Activated T-cell treated with anti-CD3 and anti-CD28 coated beads for 1 hour (primary cell): Measurements from ENCODE around the gene TMEM203.

ENCODE experiments used
- DNase-seq: peaks from one replicate; pipeline ENCODE4 v3.0.0-alpha.2; 2020; ENCODE audit warnings: low read depth

Gene TMEM203

GRCh38 chr9:137164370-137165249 lies 40.8 kb downstream of the TMEM203 start:
- no peak for DNase-seq

GRCh38 chr9:137163805-137164204 lies 41.6 kb downstream of the TMEM203 start:
- no peak for DNase-seq

GRCh38 chr9:137163365-137163715 lies 42.1 kb downstream of the TMEM203 start:
- DNase-seq = no peak

GRCh38 chr9:137162505-137163364 lies 42.7 kb downstream of the TMEM203 start:
- no peak for DNase-seq

GRCh38 chr9:137161558-137162486 lies 43.6 kb downstream of the TMEM203 start:
- DNase-seq = no peak

- DNase-seq = no peak
Measured at GRCh38 chr9:137160716-137161557, 44.5 kb downstream of the TMEM203 start.

GRCh38 chr9:137160054-137160425 lies 45.4 kb downstream of the TMEM203 start:
- DNase-seq = no peak

GRCh38 chr9:137159105-137160053 lies 46.1 kb downstream of the TMEM203 start:
- no peak for DNase-seq

GRCh38 chr9:137158625-137159024 lies 46.8 kb downstream of the TMEM203 start:
- no peak for DNase-seq

GRCh38 chr9:137157618-137158415 lies 47.6 kb downstream of the TMEM203 start:
- no peak for DNase-seq

GRCh38 chr9:137156567-137157375 lies 48.7 kb downstream of the TMEM203 start:
- peak; percentile 54 for DNase-seq
